GM12878 (cell line): ENCODE measurements around the gene ANAPC5. TPM values are rescaled to one million over a fixed set of nuclear protein-coding genes. Genes with fewer than 3 reads are reported as not detected.

Source experiments
- ATAC-seq: fragments of 200-7000 bp; cut with Tn5 transposase; 3 replicates; pipeline ENCODE4 v1.9.1; 2020; ENCODE audit warnings: mild to moderate bottlenecking, moderate library complexity
- BruUV-seq: library from RNA; stranded (reverse); fragments of 400-500 nt; replicated peaks from 2 replicates; lab custom pipeline; 2021; lab: Mats Ljungman, UMichigan
- CTCF ChIA-PET: fragments of 300-600 bp; sonication (Branson Sonifier 250); formaldehyde crosslinking; extraction: SDS; loops from one replicate; lab custom pipeline; 2021; ENCODE audit warnings: inconsistent platforms; lab: Yijun Ruan, JAX
- POLR2A ChIA-PET: fragments of 350-600 bp; formaldehyde crosslinking; extraction: SDS; loops from one replicate; lab custom pipeline; 2021; ENCODE audit warnings: inconsistent platforms; lab: Charles Lee
- RAD21 ChIA-PET: fragments of 300-600 bp; sonication (Branson Sonifier 250); formaldehyde crosslinking; loops from one replicate; lab custom pipeline; 2023; ENCODE audit warnings: antibody characterized with exemption; ENCODE audit not compliant: unreplicated experiment; lab: Charles Lee
- SMC1A ChIA-PET: fragments of 300-600 bp; sonication (Branson Sonifier 250); formaldehyde crosslinking; loops from one replicate; lab custom pipeline; 2023; ENCODE audit not compliant: unreplicated experiment, uncharacterized antibody; lab: Charles Lee
- DNase-seq: peaks from one replicate; pipeline ENCODE4 v3.0.0-alpha.2; 2011; ENCODE audit warnings: low read depth, low spot score
- FAIRE-seq: peaks from 3 replicates; lab custom pipeline; 2011; peaks lifted over from hg19 to GRCh38; lab: Jason Lieb, UNC
- H2AFZ ChIP-seq: 2 replicates; pipeline ENCODE4 v1.6.0; 2011; ENCODE audit warnings: low read depth, low read length, control low read depth; ENCODE audit not compliant: control insufficient read depth
- H3K27ac ChIP-seq: 2 replicates; pipeline ENCODE4 v1.5.1; 2011; ENCODE audit warnings: control low read depth; ENCODE audit not compliant: control insufficient read depth, insufficient read depth
- H3K27me3 ChIP-seq, 2 experiments: replicated peaks in 1 of 2; 2 replicates each; pipeline versions ENCODE4 v1.6.0 to v1.6.1; 2011; ENCODE audit warnings: low read length in 1 of 2; ENCODE audit not compliant: control insufficient read depth in 2 of 2, insufficient read depth in 2 of 2
- H3K36me3 ChIP-seq, 2 experiments: 2 replicates each; pipeline ENCODE4 v1.5.1; 2011; ENCODE audit warnings: low read length in 1 of 2; ENCODE audit not compliant: control insufficient read depth in 2 of 2, insufficient read depth in 2 of 2
- H3K4me1 ChIP-seq: 2 replicates; pipeline ENCODE4 v1.6.1; 2011; ENCODE audit warnings: mild to moderate bottlenecking, low read length, moderate library complexity, mixed read lengths; ENCODE audit not compliant: control insufficient read depth, insufficient read depth
- H3K4me2 ChIP-seq: 2 replicates; pipeline ENCODE4 v1.6.0; 2011; ENCODE audit warnings: control low read depth; ENCODE audit not compliant: control insufficient read depth, insufficient read depth
- H3K4me3 ChIP-seq: fragments of 200-600 bp; sonication (generic); 2 replicates; pipeline ENCODE4 v1.5.1; 2016
- H3K79me2 ChIP-seq: 2 replicates; pipeline ENCODE4 v1.6.0; 2011; ENCODE audit warnings: low read length; ENCODE audit not compliant: control insufficient read depth, insufficient read depth
- H3K9ac ChIP-seq: 2 replicates; pipeline ENCODE4 v1.8.0; 2011; ENCODE audit warnings: low read length, control low read depth, mixed read lengths; ENCODE audit not compliant: control insufficient read depth, insufficient read depth
- H3K9me3 ChIP-seq: replicated peaks from 3 replicates; pipeline ENCODE4 v1.5.1; 2011; ENCODE audit warnings: mild to moderate bottlenecking, low read length; ENCODE audit not compliant: control insufficient read depth, insufficient read depth
- H4K20me1 ChIP-seq: 2 replicates; pipeline ENCODE4 v1.6.0; 2011; ENCODE audit not compliant: control insufficient read depth, insufficient read depth
- BCL11A ChIP-seq: IDR thresholded peaks from 2 replicates; pipeline ENCODE4 v1.6.1; 2011; ENCODE audit warnings: low read depth, low read length
- BRCA1 ChIP-seq: IDR thresholded peaks from 2 replicates; pipeline ENCODE4 v1.6.1; 2011; ENCODE audit warnings: low read depth, low read length, improper control_type of control experiment
- CBFB ChIP-seq: IDR thresholded peaks from 2 replicates; pipeline ENCODE4 v1.6.1; 2016; ENCODE audit warnings: antibody characterized with exemption, low read depth
- CBX3 ChIP-seq: fragments of 200-600 bp; sonication (generic); IDR thresholded peaks from 2 replicates; pipeline ENCODE4 v1.6.1; 2016; ENCODE audit warnings: low read depth, borderline replicate concordance
- CHD2 ChIP-seq: IDR thresholded peaks from 2 replicates; pipeline ENCODE4 v1.6.1; 2011; ENCODE audit warnings: low read depth, low read length, improper control_type of control experiment, borderline replicate concordance
- CREM ChIP-seq: IDR thresholded peaks from 2 replicates; pipeline ENCODE4 v1.6.1; 2014; ENCODE audit warnings: antibody characterized with exemption, low read depth
- EP300 ChIP-seq, 2 experiments: fragments of 150-350 bp in 1 of 2; IDR thresholded peaks; 2 replicates each; pipeline ENCODE4 v1.6.1; 2011 to 2012; ENCODE audit warnings: low read depth in 2 of 2, low read length in 2 of 2, borderline replicate concordance in 1 of 2, improper control_type of control experiment in 1 of 2, inconsistent platforms in 1 of 2; ENCODE audit not compliant: control insufficient read depth in 1 of 2
- HDAC2 ChIP-seq: fragments of 200-600 bp; sonication (generic); IDR thresholded peaks from 2 replicates; pipeline ENCODE4 v1.6.1; 2017
- HDAC6 ChIP-seq: fragments of 200-600 bp; sonication (generic); IDR thresholded peaks from one replicate; pipeline ENCODE4 v1.8.0; 2017; ENCODE audit warnings: antibody characterized with exemption; ENCODE audit not compliant: unreplicated experiment
- JUND ChIP-seq: IDR thresholded peaks from 2 replicates; pipeline ENCODE4 v1.6.1; 2012; ENCODE audit warnings: low read depth, mild to moderate bottlenecking, low read length, improper control_type of control experiment, moderate library complexity
- NFYA ChIP-seq: IDR thresholded peaks from 2 replicates; pipeline ENCODE4 v1.6.1; 2011; ENCODE audit warnings: low read depth, mild to moderate bottlenecking, low read length, improper control_type of control experiment, borderline replicate concordance
- NR2C2 ChIP-seq: IDR thresholded peaks from 2 replicates; pipeline ENCODE4 v1.6.1; 2011; ENCODE audit warnings: borderline replicate concordance, low read depth; ENCODE audit not compliant: control insufficient read depth, insufficient read length
- NR2F1 ChIP-seq: fragments of 450-650 bp; conservative IDR thresholded peaks from 2 replicates; pipeline ENCODE4 v1.6.1; 2017; ENCODE audit warnings: mild to moderate bottlenecking
- RCOR1 ChIP-seq: conservative IDR thresholded peaks from 2 replicates; pipeline ENCODE4 v1.6.1; 2012; ENCODE audit warnings: low read depth, low read length, improper control_type of control experiment
- SIX5 ChIP-seq: IDR thresholded peaks from 2 replicates; pipeline ENCODE4 v1.6.1; 2011; ENCODE audit warnings: mild to moderate bottlenecking, low read depth, low read length, moderate library complexity; ENCODE audit not compliant: severe bottlenecking
- WGBS: methylation state at CpG from one replicate; pipeline ENCODE4 v1.1.6; 2016; ENCODE audit warnings: low lambda C conversion rate; ENCODE audit not compliant: insufficient replicate concordance, insufficient coverage; ENCODE audit errors: missing lambda C conversion rate; 5-methylcytosine and 5-hydroxymethylcytosine counted together
- in situ Hi-C: fragments of 300-500 bp; cut with MboI; formaldehyde crosslinking; loops from 9 replicates; pipeline ENCODE4 v1.14.3; 2018; ENCODE audit warnings: mixed read lengths
- intact Hi-C: fragments of 100-400 bp; cut with micrococcal nuclease; formaldehyde crosslinking; loops from one replicate; pipeline ENCODE4 v1.14.2; 2022; ENCODE audit not compliant: unreplicated experiment
- polyA plus RNA-seq, 11 experiments: library from polyadenylated mRNA; depleted of rRNA in 4 of 11; unstranded in 6 of 11; stranded (reverse) in 5 of 11; fragments of >200 nt; fragmentation: Nextera tagmentation in 4 of 11; fragmentation: Illumina TruSeq in 1 of 11; extraction: Ambion mirVana in 4 of 11; extraction: Trizol in 1 of 11; gene quantifications; 1 replicate in 1 of 11; 2 replicates in 10 of 11; pipeline versions ENCODE4 v1.2.1 to v1.2.3, GENCODE V29; 2011 to 2016; ENCODE audit warnings: inconsistent platforms in 2 of 11, missing spikeins in 2 of 11, low read depth in 1 of 11
- total RNA-seq, 4 experiments: library from RNA; depleted of rRNA in 3 of 4; stranded (reverse); fragments of >200 nt in 3 of 4; fragmentation: Illumina TruSeq in 1 of 4; extraction: Trizol in 1 of 4; gene quantifications; 2 replicates each; pipeline versions ENCODE4 v1.2.1 to v1.2.3, GENCODE V29; 2013 to 2021
- TF ChIP-seq, protein P1 (sequence below): fragments of 450-650 bp; IDR thresholded peaks from 2 replicates; pipeline ENCODE4 v1.6.1; 2017; ENCODE audit warnings: low read depth, mild to moderate bottlenecking, moderate library complexity
- TF ChIP-seq, protein P2 (sequence below): IDR thresholded peaks from 2 replicates; pipeline ENCODE4 v1.6.1; 2011; ENCODE audit warnings: borderline replicate concordance, low read depth, mild to moderate bottlenecking, moderate library complexity, mixed read lengths, low read length; ENCODE audit not compliant: insufficient read depth; ENCODE audit errors: extremely low read length

The ANAPC5 gene
- total and polyA plus RNA-seq, 10 of the 15 experiments (the other 5 are each of a cell fraction or from before 2014, with no cell fraction given): 102 to 227 (median 166) TPM

DNA sequence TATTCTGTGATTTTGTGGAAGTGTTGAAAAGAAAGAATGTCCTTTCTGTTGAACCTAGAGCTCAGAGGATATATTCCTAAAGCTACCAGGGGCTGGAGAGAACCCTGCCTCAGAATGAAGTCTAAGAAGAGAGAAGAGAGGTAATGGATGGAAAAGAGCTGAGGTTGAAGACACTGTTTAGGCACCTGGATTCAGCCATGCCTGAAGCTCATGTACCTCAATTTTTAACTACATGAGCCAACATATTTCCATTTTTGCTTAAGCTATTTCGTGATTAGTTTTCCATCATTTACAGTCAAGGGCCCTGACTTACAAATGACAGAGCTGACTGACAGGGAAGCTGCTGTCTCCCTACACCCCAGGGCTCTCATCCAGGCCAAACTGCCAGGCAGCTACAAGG lies 66.4 kb downstream of the ANAPC5 start:
- in situ Hi-C loops (no loop called here), intact Hi-C loops (no loop called here)
- H3K9ac ChIP-seq: no peak overlapping the region
- SMC1A ChIA-PET: interaction anchor here (0.7 to 1.8 kb wide), 4 partner anchors 10 to 1114 kb away, joined by 3 to 5 read pairs (median 3); no protein-coding TSS in a partner anchor
- DNase-seq (no peak), FAIRE-seq (no peak), ATAC-seq (no peak)
- no peak overlapping the region for H3K4me2 ChIP-seq
- H3K79me2 ChIP-seq: peaks cover 5% of the 10 kb centered on the region
- BruUV-seq: no TSS peak
- peaks cover 0 to 12% of the 10 kb centered on the region in 2 experiments; a peak in 2 of 4 replicates for H3K36me3 ChIP-seq
- no peaks in the 10 kb centered on the region for H4K20me1 ChIP-seq
- RAD21 ChIA-PET: interaction anchor here (0.6 to 1.2 kb wide), 4 partner anchors 8 to 275 kb away, joined by 3 read pairs; no protein-coding TSS in a partner anchor
- H3K27me3 ChIP-seq: no peaks in the 10 kb centered on the region
- H3K4me1 ChIP-seq: peaks cover 9% of the 10 kb centered on the region
- POLR2A ChIA-PET: interaction anchor here (0.5 to 1.8 kb wide), 4 partner anchors 9 to 96 kb away, joined by 3 to 9 read pairs (median 4); no protein-coding TSS in a partner anchor
- H3K27ac ChIP-seq: no peak overlapping the region
- no peaks in the 10 kb centered on the region for H3K9me3 ChIP-seq
- TF ChIP-seq NFYA: no peak
- TF ChIP-seq SIX5: no peak
- TF ChIP-seq CBX3: no peak
- TF ChIP-seq RCOR1: no peak
- TF ChIP-seq EP300 (IDR thresholded peaks at IDR 0.05; ENCODE audit: borderline replicate concordance in 1 of 2, control insufficient read depth in 1 of 2, low read depth in 2 of 2, low read length in 2 of 2): no peak
- no peak for TF ChIP-seq CHD2
- TF ChIP-seq, protein P1, sequence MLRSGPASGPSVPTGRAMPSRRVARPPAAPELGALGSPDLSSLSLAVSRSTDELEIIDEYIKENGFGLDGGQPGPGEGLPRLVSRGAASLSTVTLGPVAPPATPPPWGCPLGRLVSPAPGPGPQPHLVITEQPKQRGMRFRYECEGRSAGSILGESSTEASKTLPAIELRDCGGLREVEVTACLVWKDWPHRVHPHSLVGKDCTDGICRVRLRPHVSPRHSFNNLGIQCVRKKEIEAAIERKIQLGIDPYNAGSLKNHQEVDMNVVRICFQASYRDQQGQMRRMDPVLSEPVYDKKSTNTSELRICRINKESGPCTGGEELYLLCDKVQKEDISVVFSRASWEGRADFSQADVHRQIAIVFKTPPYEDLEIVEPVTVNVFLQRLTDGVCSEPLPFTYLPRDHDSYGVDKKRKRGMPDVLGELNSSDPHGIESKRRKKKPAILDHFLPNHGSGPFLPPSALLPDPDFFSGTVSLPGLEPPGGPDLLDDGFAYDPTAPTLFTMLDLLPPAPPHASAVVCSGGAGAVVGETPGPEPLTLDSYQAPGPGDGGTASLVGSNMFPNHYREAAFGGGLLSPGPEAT: no peak
- no peak for TF ChIP-seq NR2C2
- no peak for TF ChIP-seq BCL11A
- TF ChIP-seq NR2F1: no peak
- TF ChIP-seq, protein P2, sequence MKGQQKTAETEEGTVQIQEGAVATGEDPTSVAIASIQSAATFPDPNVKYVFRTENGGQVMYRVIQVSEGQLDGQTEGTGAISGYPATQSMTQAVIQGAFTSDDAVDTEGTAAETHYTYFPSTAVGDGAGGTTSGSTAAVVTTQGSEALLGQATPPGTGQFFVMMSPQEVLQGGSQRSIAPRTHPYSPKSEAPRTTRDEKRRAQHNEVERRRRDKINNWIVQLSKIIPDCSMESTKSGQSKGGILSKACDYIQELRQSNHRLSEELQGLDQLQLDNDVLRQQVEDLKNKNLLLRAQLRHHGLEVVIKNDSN: no peak
- TF ChIP-seq BRCA1: no peak
- TF ChIP-seq HDAC2: no peak
- TF ChIP-seq HDAC6: no peak
- no peak for TF ChIP-seq JUND
- no peak for TF ChIP-seq CBFB
- TF ChIP-seq CREM: no peak
- TF ChIP-seq, all 136 proteins: peak for 0
- Histone ChIP-seq H2AFZ (no peak overlapping the region), H3K4me3 (no peak overlapping the region)
- CTCF ChIA-PET: interaction anchor here (0.7 to 1.2 kb wide), 4 partner anchors 8 to 481 kb away, joined by 3 to 4 read pairs (median 3); no protein-coding TSS in a partner anchor
- WGBS: 50% methylated on average over 1 of the region's 1 CpG
